Measurements from ENCODE around the gene RAMP3.

DNA sequence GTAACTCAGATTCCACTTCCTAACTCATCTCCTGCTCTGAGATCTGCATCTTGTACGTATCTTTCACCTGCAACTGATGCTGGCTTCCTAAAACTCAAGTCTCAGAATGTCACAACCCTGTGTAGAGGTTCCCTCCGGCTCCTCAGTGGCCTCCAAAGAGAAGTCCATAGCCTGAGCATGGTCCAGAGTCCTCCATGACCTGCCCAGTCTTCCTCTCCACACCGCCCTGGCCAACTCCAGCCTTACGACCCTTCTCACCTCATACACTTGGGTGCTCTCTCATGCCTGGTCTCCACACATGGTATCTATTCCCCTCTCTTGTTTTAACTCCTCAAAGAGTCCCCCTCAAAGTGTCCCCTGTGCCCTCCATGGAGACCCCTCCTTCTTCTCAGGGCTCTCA is 41.9 kb downstream of the RAMP3 start:
- TF ChIP-seq CTCF (optimal IDR thresholded peaks at IDR 0.05 in 1 of 3, IDR thresholded peaks at IDR 0.05 in 1 of 3, conservative IDR thresholded peaks at IDR 0.05 in 1 of 3; ENCODE audit: extremely low read depth in 1 of 3, insufficient read depth in 2 of 3, low read length in 3 of 3) (no peak), EZH2 (IDR thresholded peaks at IDR 0.05; ENCODE audit: low read length) (no peak)

All from keratinocyte (primary cell).